Fibroblast of lung (primary cell): ENCODE data around the gene COG4.

ENCODE experiments used
- EZH2 ChIP-seq: IDR thresholded peaks from 2 replicates; pipeline ENCODE4 v1.5.1; 2012; ENCODE audit warnings: low read length, control low read depth, mild to moderate bottlenecking; ENCODE audit errors: missing control alignments
- TF ChIP-seq, protein P1 (sequence below), 2 donors: IDR thresholded peaks in 1 of 2; conservative IDR thresholded peaks in 1 of 2; 1 replicate in 1 of 2; 2 replicates in 1 of 2; pipeline ENCODE4 v1.5.1; 2011 to 2012; ENCODE audit warnings: low read length in 2 of 2, control low read depth in 1 of 2, inconsistent platforms in 1 of 2, low read depth in 1 of 2, mild to moderate bottlenecking in 1 of 2

DNA sequence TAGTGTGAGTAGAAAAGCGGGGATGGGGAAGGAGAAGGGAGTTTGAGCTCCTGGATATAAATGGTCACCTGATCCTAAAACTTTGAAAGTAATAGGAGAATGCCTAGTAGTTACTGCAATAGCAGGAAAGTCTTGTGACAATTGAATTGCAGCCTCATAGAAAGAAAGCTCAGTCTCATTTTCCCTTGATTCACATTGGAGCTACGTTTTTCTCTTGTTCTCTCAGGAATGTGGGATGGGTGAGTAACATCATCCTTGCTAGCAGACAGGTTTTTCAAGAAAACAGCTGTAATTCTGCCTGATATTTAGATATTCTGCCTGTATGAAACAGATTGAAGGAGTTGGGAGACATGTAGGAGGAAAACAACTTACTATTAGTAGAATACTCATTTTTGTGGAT is 25.6 kb upstream of the COG4 start:
- TF ChIP-seq, protein P1, sequence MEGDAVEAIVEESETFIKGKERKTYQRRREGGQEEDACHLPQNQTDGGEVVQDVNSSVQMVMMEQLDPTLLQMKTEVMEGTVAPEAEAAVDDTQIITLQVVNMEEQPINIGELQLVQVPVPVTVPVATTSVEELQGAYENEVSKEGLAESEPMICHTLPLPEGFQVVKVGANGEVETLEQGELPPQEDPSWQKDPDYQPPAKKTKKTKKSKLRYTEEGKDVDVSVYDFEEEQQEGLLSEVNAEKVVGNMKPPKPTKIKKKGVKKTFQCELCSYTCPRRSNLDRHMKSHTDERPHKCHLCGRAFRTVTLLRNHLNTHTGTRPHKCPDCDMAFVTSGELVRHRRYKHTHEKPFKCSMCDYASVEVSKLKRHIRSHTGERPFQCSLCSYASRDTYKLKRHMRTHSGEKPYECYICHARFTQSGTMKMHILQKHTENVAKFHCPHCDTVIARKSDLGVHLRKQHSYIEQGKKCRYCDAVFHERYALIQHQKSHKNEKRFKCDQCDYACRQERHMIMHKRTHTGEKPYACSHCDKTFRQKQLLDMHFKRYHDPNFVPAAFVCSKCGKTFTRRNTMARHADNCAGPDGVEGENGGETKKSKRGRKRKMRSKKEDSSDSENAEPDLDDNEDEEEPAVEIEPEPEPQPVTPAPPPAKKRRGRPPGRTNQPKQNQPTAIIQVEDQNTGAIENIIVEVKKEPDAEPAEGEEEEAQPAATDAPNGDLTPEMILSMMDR (conservative IDR thresholded peaks at IDR 0.05 in 1 of 2, IDR thresholded peaks at IDR 0.05 in 1 of 2; ENCODE audit: low read depth in 1 of 2, low read length in 2 of 2) = no peak
- no peak for TF ChIP-seq EZH2
